ENCODE data around the gene ANKRD65. TPM values are rescaled to one million over a fixed set of nuclear protein-coding genes. Genes with fewer than 3 reads are reported as not detected.

The ANKRD65 gene
- polyA plus RNA-seq, 1 donor (not counting 4 experiments of a cell fraction or from before 2014, with no cell fraction given): 4.6 TPM

DNA sequence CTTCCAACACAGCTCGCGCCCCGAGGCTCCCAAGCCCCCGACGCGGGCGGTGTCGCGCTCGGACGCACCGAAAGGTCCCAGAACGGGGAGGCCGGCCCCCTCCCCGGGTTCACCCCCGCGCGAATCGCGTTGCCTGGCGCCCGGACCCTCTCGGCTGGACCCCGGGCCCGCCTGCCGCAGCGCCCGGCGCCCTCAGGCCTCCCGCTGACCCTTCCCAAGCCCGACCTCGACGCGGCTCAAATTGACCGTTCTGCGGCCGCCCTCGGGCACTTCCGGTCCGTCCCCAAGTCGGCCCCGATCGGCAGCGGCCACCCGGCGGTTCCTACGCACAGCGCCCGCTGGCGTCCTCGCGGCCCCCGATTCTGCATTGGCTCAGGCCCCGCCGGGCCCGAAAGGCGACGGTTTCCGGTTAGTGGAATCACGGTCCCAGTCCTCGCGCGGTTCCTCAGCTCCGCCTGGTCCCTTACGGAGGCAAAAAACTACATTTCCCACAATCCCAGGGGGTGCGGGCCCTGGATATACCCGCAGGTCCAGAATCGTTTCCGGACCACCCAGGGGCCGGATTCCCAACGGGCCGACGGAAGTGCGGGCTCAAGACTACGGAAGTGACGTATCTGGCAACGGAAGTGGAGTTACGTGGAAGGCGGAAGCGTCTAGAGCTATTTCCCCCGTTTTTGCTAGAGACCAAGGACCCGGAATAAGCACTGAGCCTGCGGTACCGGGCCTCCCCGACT is 46.0 kb downstream of the ANKRD65 start, which contains the start of gene AURKAIP1:
TSS of gene AURKAIP1 (minus strand) at position 279 of the 734 bp plus-strand sequence. CDS start 451 bp downstream, outside the sequence.
- peak; percentile 91 for FAIRE-seq

DNA sequence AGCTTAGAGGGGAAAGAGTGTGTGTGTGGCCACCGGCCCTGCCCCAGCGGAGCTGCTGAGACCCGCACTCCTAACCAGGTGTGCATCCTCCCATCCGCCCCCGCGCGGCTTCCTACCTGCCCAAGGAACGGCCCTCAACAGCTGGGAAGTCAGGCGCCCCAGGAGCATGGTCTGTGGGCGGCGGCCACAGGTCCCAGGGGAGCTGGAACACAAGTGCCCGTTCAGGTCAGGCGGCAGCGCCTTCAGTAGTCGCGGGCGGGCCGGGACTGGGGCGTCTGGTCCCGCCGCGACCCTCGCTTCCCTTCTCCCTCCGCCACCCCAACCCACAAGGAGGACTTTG is 46.5 kb downstream of the ANKRD65 start:
- FAIRE-seq (no peak), DNase-seq (ENCODE audit: low read depth, low spot score) (no peak)
- H4K20me1 ChIP-seq (ENCODE audit: control insufficient read depth, extremely low read depth, insufficient read depth, low read length): no peaks in the 10 kb centered on the region
- peak overlapping the region; percentile 43 for H2AFZ ChIP-seq (ENCODE audit: control insufficient read depth, low read length)
- dilution Hi-C loops (cut with MboI; ENCODE audit: extremely low pct_ligation_motif_present, low sequenced_read_pairs): no loop called here
- no peaks in the 10 kb centered on the region for H3K27me3 ChIP-seq (ENCODE audit: control insufficient read depth, extremely low read depth, insufficient read depth, low read length)
- peaks cover 30% of the 10 kb centered on the region for H3K79me2 ChIP-seq (ENCODE audit: control insufficient read depth, insufficient read depth, low read length)
- H3K4me2 ChIP-seq (ENCODE audit: control insufficient read depth, extremely low read depth, insufficient read depth, low read depth, low read length): peak overlapping the region; percentile 97
- H3K36me3 ChIP-seq (ENCODE audit: control insufficient read depth in 2 of 2, extremely low read depth in 1 of 2, insufficient read depth in 2 of 2, low read length in 2 of 2): peaks cover 3 to 8% of the 10 kb centered on the region in 2 experiments
- H3K4me3 ChIP-seq (ENCODE audit: control insufficient read depth in 2 of 3, extremely low read depth in 1 of 3, insufficient read depth in 2 of 3, low read depth in 1 of 3, low read length in 3 of 3): peak overlapping the region; percentile 89 to 97 (median 89)
- peaks cover 12% of the 10 kb centered on the region for H3K4me1 ChIP-seq (ENCODE audit: control insufficient read depth, extremely low read depth, insufficient read depth, low read length)
- H3K9me3 ChIP-seq (ENCODE audit: control insufficient read depth, low read depth, low read length): no peaks in the 10 kb centered on the region
- no peaks in the 10 kb centered on the region for H3K9me1 ChIP-seq (ENCODE audit: control insufficient read depth, extremely low read depth, insufficient read depth, low read length)
- peak overlapping the region; percentile 94 for H3K9ac ChIP-seq (ENCODE audit: control insufficient read depth, extremely low read depth, insufficient read depth, low read length)
- TF ChIP-seq CTCF (optimal IDR thresholded peaks at IDR 0.05 in 1 of 3, IDR thresholded peaks at IDR 0.05 in 1 of 3, conservative IDR thresholded peaks at IDR 0.05 in 1 of 3; ENCODE audit: extremely low read depth in 1 of 3, insufficient read depth in 2 of 3, low read length in 3 of 3): no peak
- TF ChIP-seq EZH2 (IDR thresholded peaks at IDR 0.05; ENCODE audit: low read length): no peak
- H3K27ac ChIP-seq (ENCODE audit: control insufficient read depth, insufficient read depth, low read length): peak overlapping the region; percentile 76

More for the DNA sequence above, 46.0 kb downstream of the ANKRD65 start, which contains the start of gene AURKAIP1:
- peak within 1 kb of the TSS; percentile 94 for H3K9ac ChIP-seq (ENCODE audit: control insufficient read depth, extremely low read depth, insufficient read depth, low read length)
- peak within 1 kb of the TSS; percentile 80 for H3K27ac ChIP-seq (ENCODE audit: control insufficient read depth, insufficient read depth, low read length)
- peak; percentile 95 for DNase-seq (ENCODE audit: low read depth, low spot score)
- H2AFZ ChIP-seq (ENCODE audit: control insufficient read depth, low read length): peak within 1 kb of the TSS; percentile 43
- H3K4me3 ChIP-seq (ENCODE audit: control insufficient read depth in 2 of 3, extremely low read depth in 1 of 3, insufficient read depth in 2 of 3, low read depth in 1 of 3, low read length in 3 of 3): peak within 1 kb of the TSS; percentile 89 to 97 (median 89)
- H4K20me1 ChIP-seq (ENCODE audit: control insufficient read depth, extremely low read depth, insufficient read depth, low read length): no peaks in the 10 kb centered on the region
- dilution Hi-C loops (cut with MboI; ENCODE audit: extremely low pct_ligation_motif_present, low sequenced_read_pairs): no loop called here
- H3K9me1 ChIP-seq (ENCODE audit: control insufficient read depth, extremely low read depth, insufficient read depth, low read length): no peaks in the 10 kb centered on the region
- TF ChIP-seq EZH2 (IDR thresholded peaks at IDR 0.05; ENCODE audit: low read length) (no peak), CTCF (optimal IDR thresholded peaks at IDR 0.05 in 1 of 3, IDR thresholded peaks at IDR 0.05 in 1 of 3, conservative IDR thresholded peaks at IDR 0.05 in 1 of 3; ENCODE audit: extremely low read depth in 1 of 3, insufficient read depth in 2 of 3, low read length in 3 of 3) (peak in 2 of 3 experiments; percentile 38 to 57)
- H3K36me3 ChIP-seq (ENCODE audit: control insufficient read depth in 2 of 2, extremely low read depth in 1 of 2, insufficient read depth in 2 of 2, low read length in 2 of 2): peaks cover 3 to 8% of the 10 kb centered on the region in 2 experiments
- no peaks in the 10 kb centered on the region for H3K9me3 ChIP-seq (ENCODE audit: control insufficient read depth, low read depth, low read length)
- peaks cover 12% of the 10 kb centered on the region for H3K4me1 ChIP-seq (ENCODE audit: control insufficient read depth, extremely low read depth, insufficient read depth, low read length)
- H3K4me2 ChIP-seq (ENCODE audit: control insufficient read depth, extremely low read depth, insufficient read depth, low read depth, low read length): peak within 1 kb of the TSS; percentile 97
- H3K79me2 ChIP-seq (ENCODE audit: control insufficient read depth, insufficient read depth, low read length): peaks cover 30% of the 10 kb centered on the region
- H3K27me3 ChIP-seq (ENCODE audit: control insufficient read depth, extremely low read depth, insufficient read depth, low read length): no peaks in the 10 kb centered on the region
